BE2C (cell line): Measurements from ENCODE around the gene ZG16B.

ENCODE experiments used
- DNase-seq: peaks from one replicate; pipeline ENCODE4 v3.0.0-alpha.2; 2020
- H3K27me3 ChIP-seq: fragments of 250-450 bp; sonication (Bioruptor Pico); 2 replicates; pipeline ENCODE4 v1.5.1; 2020; ENCODE audit warnings: mild to moderate bottlenecking
- H3K36me3 ChIP-seq: fragments of 250-450 bp; sonication (Bioruptor Pico); 2 replicates; pipeline ENCODE4 v1.5.1; 2020; ENCODE audit warnings: mild to moderate bottlenecking
- H3K4me1 ChIP-seq: fragments of 250-450 bp; sonication (Bioruptor Pico); 2 replicates; pipeline ENCODE4 v1.5.1; 2020
- H3K4me3 ChIP-seq: 2 replicates; pipeline ENCODE4 v1.5.1; 2011; ENCODE audit warnings: low read depth, low read length
- H3K9me3 ChIP-seq: fragments of 250-450 bp; sonication (Bioruptor Pico); 2 replicates; pipeline ENCODE4 v1.5.1; 2020
- TF ChIP-seq, protein P1 (sequence below): IDR thresholded peaks from 2 replicates; pipeline ENCODE4 v1.5.1; 2012; ENCODE audit warnings: mild to moderate bottlenecking, low read depth, low read length

Gene ZG16B

GRCh38 chr16:2803545-2804195 is 26.4 kb upstream of the ZG16B start:
- H3K27me3 ChIP-seq: peaks cover under 1% of the 10 kb centered on the region; the same call in 1 of the 2 replicates
- DNase-seq: no peak
- H3K9me3 ChIP-seq: no peaks in the 10 kb centered on the region
- TF ChIP-seq, protein P1, sequence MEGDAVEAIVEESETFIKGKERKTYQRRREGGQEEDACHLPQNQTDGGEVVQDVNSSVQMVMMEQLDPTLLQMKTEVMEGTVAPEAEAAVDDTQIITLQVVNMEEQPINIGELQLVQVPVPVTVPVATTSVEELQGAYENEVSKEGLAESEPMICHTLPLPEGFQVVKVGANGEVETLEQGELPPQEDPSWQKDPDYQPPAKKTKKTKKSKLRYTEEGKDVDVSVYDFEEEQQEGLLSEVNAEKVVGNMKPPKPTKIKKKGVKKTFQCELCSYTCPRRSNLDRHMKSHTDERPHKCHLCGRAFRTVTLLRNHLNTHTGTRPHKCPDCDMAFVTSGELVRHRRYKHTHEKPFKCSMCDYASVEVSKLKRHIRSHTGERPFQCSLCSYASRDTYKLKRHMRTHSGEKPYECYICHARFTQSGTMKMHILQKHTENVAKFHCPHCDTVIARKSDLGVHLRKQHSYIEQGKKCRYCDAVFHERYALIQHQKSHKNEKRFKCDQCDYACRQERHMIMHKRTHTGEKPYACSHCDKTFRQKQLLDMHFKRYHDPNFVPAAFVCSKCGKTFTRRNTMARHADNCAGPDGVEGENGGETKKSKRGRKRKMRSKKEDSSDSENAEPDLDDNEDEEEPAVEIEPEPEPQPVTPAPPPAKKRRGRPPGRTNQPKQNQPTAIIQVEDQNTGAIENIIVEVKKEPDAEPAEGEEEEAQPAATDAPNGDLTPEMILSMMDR: no peak
- no peaks in the 10 kb centered on the region for H3K4me1 ChIP-seq
- H3K4me3 ChIP-seq: no peak overlapping the region
- H3K36me3 ChIP-seq: no peaks in the 10 kb centered on the region

DNA sequence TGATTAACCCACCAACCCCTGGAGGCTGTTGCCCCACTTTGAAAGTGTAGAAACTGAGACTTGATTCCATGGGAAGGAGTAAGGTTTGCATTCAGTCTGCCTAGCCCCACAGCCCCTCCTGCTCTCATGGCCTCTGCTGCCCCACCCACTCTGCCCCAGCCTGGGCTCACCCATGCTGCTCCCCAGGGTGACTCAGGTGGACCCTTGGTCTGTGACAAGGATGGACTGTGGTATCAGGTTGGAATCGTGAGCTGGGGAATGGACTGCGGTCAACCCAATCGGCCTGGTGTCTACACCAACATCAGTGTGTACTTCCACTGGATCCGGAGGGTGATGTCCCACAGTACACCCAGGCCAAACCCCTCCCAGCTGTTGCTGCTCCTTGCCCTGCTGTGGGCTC is 25.4 kb upstream of the ZG16B start:
- no peak for DNase-seq
- Histone ChIP-seq H3K4me1 (no peaks in the 10 kb centered on the region), H3K4me3 (no peak overlapping the region), H3K36me3 (no peaks in the 10 kb centered on the region), H3K9me3 (no peaks in the 10 kb centered on the region), H3K27me3 (peaks cover 6% of the 10 kb centered on the region)
- TF ChIP-seq, protein P1: no peak

- TF ChIP-seq, protein P1: no peak
- no peak for DNase-seq
- no peaks in the 10 kb centered on the region for H3K9me3 ChIP-seq
- no peak overlapping the region for H3K4me3 ChIP-seq
- no peaks in the 10 kb centered on the region for H3K4me1 ChIP-seq
- H3K36me3 ChIP-seq: no peaks in the 10 kb centered on the region
- peaks cover 9% of the 10 kb centered on the region for H3K27me3 ChIP-seq
These were observed 23.8 kb upstream of the ZG16B start for GRCh38 chr16:2806286-2806685.

- Histone ChIP-seq H3K27me3 (peaks cover 12% of the 10 kb centered on the region), H3K36me3 (no peaks in the 10 kb centered on the region), H3K9me3 (no peaks in the 10 kb centered on the region), H3K4me3 (no peak overlapping the region), H3K4me1 (no peaks in the 10 kb centered on the region)
- no peak for DNase-seq
- TF ChIP-seq, protein P1: no peak
These were observed 21.9 kb upstream of the ZG16B start for GRCh38 chr16:2808181-2808580.

DNA sequence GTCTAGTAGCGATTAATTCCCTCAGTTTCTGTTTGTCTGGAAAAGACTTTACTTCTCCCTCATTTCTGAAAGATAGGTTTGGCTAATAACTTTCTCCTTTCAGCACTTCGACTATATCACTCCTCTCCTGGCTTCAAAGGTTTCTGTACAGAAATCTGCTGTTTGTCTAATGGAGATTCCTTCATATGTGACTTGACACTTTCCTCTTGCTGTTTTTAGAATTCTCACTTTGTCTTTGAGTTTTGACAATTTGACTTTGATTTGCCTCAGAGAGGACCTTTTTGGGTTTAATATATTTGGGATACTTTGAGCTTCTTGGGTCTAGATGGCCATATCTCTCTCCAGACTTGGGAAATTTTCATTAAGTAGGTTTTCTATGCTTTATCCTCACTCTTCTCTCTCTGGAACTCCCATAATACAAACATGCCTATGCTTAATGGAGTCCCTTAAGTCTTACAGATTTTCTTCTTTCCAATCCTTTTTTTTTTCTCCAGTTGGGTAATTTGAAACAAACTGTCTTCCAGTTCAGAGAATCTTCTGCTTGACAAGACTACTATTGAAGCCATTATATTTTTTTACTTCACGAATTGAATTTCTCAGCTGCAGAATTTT is 20.8 kb upstream of the ZG16B start:
- no peaks in the 10 kb centered on the region for H3K9me3 ChIP-seq
- no peaks in the 10 kb centered on the region for H3K36me3 ChIP-seq
- H3K27me3 ChIP-seq: peaks cover 12% of the 10 kb centered on the region
- no peak for DNase-seq
- no peaks in the 10 kb centered on the region for H3K4me1 ChIP-seq
- TF ChIP-seq, protein P1: no peak
- H3K4me3 ChIP-seq: no peak overlapping the region

DNA sequence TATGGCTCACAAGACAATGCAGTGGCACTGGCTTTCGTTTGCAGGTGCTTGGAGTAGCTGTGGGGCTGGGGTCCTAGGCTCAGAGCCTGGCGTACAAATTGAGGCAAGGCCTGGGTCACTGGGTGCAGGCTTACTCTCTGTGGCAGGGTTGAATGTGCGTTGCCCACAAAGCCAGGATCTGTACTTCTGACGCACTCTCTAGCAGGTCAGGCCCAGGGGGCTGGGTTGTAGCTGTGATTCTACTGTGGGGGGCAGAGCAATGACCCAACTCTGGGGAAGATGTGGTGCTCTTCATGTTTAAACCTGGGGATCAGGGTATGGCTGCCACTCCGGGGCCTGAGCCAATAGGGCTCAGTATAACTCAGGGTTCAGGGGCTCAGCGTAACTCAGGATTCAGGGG is 19.5 kb upstream of the ZG16B start:
- TF ChIP-seq, protein P1: no peak
- Histone ChIP-seq H3K27me3 (peaks cover 12% of the 10 kb centered on the region), H3K36me3 (no peaks in the 10 kb centered on the region), H3K4me3 (no peak overlapping the region), H3K9me3 (no peaks in the 10 kb centered on the region), H3K4me1 (no peaks in the 10 kb centered on the region)
- no peak for DNase-seq
